C1 segment of cervical spinal cord (tissue), 14 donors: ENCODE data around the gene CCDC186.
A peak's percentile ranks its signal among the peaks of the same experiment; 100 is the strongest.
"Not testable (repeated sequence)": the region's sequence is repeated elsewhere in the genome, so short reads cannot be mapped to it uniquely, and the experiment has no call there.

Source experiments
- DNase-seq, 14 donors: peaks; one replicate each; lab custom pipeline; 2025; lab: John Stamatoyannopoulos, UW

The CCDC186 gene

DNA sequence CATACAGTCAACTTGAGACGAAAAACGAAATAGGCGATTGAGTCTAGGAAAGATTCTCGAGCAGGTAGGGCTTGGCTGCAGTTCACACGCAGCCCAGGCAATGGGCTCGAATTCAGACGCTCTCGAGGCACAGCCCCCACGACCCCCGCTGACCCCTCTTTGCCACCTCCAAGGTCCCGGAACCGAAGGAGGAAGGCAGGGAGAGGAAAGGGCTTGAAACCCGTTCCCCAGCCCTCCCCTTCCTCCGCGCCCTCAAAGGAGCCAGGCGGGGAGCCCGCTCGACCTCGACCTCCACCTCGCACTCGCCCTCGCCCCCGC lies 441 bp downstream of the CCDC186 start:
- peak in 4 of 14 donors; percentile 42 to 63 (median 52) for DNase-seq

DNA sequence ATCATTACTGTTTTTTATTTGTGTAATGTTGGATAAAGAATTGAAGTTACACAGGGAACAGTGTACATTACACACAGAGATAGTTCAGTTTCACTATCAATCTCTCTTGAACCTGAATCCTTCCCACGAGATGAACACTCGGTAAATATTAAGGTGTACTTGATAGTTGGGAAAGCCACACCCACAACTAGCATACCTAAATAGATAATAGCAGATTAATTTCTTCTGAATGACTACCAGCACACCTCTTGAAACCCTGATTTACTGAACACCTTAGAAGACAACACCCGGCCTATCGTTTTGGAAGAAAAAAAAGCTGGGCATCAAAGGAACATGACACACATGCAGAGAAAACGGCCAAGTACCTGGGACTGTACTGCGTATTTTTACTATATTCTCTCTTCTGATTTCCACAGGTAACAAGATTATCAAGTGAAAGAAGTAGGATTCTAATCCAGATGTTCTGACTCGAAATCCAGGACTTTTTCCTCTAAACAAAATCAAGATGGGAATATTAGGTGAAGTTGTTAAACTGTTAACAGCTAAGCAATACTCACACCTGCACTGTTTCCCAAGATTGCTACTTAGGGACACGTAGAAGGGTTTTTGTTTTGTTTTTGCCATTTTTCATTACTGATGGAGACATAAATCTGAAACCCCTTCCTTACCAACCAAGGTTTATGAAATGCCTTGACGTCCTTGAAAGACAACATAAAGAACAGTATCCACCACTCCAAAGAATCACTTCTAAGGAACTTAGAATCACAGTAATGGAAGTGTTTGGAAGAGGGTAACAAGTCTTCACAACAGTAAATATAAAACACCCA lies 1.0 kb downstream of the CCDC186 start:
- DNase-seq, result peak in 2 of 14 donors; percentile 1 to 53

DNA sequence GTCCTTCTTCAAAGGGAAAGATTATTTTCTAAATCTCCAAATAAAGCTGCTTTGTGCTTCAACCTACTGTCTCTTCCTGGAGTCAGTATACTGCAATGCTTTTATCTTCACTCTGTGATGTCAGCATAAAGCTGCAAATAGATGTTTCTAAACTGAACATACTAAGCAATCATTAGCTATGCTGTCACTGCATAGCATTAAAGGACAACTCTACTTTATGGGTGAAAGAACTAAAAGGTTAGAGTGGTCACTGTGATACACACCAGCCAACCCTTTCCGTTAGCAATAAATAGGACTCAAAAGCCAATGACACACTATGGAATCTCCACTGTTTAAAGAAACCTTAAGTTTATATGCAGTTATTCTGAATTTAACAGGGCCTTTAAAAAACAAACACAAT lies 1.8 kb downstream of the CCDC186 start:
- peak in 1 of 14 donors; percentile 16 for DNase-seq

DNA sequence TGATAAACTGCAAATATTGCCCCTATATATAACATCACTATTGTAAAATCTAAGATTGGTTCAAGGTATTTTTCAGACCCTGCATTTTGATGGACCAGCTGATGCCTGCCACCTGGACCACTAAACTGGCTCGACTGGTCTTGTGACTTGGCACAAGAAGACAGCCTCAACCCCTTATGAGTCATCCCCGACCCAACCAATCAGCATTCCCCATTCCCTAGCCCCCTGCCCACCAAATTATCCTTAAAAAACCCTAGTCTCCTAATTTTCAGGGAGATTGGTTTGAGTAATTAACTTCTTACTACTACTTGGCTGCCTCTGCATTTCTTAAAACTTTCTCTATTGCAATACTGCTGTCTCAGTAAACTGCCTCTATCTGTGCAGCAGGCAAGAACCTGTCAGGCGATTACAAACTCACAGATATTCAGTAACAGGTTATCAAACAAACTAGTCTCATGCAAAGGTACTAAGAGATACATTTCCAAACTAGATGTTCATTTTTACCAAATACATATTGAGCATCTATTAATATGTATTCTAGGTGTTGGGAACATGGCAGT lies 5.5 kb downstream of the CCDC186 start:
- no peak for DNase-seq

DNA sequence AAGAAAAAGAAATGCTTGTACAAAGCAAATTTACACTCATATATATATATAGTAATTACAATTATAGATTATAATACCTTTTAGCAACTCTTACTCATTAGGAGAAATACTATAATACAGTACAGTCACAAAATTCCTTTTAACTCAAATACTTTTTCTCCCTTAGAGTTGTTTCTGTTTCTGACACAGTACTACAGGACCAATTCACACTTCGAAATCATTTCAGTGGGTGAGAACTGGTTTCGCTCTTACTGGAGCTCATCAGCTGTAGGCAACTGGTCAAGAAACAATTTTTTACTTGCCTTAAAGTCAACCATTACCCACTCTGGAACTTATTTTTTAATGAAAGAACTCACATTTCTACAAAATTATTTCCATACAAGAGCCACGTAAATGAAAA lies 6.0 kb downstream of the CCDC186 start:
- DNase-seq, result no peak

DNA sequence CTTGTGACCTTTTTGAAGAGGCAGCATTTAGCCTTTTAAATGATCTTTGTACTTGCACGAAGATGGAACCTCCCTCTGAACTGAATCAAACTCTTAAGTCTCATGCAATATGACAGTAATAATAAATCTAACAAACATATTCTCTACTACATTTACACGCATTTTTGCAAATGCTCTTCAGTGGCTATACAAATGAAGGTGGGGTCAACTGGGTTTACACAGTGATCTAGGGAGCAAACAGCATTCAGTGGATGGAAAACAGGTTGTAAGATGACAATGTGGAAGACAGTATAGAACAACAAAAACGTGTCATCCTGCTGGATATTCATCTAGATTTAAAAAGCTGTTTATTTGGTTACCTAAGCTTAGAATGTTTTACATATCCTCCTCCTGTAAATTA lies 7.5 kb downstream of the CCDC186 start:
- DNase-seq, result no peak

DNA sequence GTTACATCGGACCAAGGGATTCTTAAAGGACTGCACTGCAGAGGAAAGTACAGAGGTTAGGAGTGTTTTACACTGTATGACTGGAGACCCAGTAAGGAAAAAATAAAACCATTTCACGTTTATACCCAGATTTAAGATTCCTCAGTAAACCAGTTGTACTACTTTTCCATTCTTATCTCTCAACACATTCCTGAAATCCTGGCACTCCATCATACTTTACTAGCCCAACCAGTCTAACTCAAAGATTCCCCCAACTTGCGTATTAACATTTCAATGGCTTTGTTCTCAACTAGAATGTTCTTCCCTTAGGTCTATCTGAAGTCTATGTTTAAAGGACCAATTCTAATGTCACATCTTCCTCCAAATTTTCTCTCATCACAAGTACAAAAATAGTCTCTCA lies 8.0 kb downstream of the CCDC186 start:
- DNase-seq, result no peak

DNA sequence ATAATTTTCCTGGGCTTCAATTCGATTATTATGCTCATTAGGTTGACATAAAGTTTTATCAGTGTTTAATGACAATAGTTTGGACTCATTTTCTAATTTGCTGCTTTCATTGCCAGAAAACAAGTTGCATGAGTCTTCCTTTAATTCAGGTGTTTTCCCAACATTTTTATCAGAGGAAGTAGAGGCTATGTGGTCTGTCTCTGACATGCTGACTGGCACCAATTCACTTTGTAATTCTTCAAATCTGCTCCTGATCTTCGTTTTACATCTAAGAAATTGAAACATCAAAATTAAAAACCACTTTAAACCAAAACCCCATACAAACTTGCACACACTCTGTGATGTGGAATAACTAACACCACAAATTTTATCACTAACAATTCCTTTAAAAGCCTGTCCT lies 10.9 kb downstream of the CCDC186 start:
- DNase-seq, result no peak

DNA sequence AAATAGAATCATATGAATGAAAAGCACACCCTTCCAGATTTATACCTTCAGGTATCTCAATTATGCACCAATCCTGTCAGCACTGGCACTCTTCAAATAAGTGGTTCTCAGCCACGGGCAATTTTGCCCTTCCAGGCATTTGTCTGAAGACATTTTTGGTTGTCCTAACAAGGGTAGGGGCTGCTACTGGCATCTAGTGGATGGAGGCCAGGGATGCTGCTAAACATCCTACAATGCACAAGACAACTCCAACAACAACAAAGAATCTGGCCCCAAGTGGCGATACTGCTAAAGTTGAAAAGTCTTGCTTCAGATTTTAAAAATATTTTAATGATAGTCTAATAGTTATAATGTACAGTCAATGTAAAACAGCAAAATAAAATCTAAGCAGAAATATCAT lies 16.1 kb downstream of the CCDC186 start:
- DNase-seq, result no peak

DNA sequence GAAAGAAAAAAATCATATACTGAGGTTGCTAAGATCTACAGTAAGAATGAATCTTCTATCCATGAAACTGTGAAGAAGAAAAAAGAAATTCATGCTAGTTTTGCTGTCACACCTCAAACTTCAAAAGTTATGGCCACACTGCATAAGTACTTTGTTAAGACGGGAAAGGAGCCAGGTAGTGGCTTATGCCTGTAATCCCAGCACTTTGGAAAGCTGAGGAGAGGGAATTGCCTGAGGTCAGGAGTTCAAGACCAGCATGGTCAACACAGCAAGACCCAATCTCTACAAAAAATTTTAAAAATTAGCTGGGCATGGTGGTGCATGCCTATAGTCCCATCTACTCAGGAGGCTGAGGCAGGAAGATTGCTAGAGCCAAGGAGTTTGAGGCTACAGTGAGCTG lies 22.1 kb downstream of the CCDC186 start:
- no peak for DNase-seq

DNA sequence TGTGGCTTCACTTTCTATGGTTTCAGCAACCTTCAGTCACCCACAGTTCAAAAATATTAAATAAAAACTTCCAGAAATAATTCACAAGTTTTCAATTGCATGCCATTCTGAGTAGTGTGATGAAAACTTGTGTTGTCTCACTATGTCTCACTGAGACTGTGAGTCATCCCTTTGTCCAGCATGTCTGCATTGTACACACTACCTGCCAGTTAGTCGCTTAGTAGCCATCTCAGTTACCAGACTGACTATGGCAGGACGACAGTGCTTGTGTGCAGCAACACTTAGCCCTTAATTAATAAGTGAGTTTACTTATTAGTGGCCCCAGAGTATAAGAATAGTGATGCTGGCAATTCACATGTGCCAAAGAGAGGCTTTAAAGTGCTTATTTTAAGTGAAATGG lies 22.5 kb downstream of the CCDC186 start:
- DNase-seq, result no peak

DNA sequence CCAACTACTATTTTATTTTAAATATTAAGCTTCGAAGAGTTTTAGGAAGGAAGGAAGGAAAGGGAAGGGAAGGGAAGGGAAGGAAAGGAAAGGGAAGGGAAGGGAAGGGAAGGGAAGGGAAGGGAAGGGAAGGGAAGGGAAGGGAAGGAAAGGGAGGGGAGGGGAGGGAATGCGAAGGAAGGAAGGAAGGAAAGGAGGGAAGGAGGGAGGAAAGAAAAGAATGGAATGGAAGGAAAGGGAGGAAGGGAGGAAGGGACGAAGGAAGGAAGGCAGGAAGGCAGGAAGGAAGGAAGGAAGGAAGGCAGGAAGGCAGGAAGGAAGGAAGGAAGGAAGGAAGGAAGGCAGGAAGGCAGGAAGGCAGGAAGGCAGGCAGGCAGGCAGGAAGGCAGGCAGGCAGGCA lies 24.5 kb downstream of the CCDC186 start:
- not testable (repeated sequence) for DNase-seq

DNA sequence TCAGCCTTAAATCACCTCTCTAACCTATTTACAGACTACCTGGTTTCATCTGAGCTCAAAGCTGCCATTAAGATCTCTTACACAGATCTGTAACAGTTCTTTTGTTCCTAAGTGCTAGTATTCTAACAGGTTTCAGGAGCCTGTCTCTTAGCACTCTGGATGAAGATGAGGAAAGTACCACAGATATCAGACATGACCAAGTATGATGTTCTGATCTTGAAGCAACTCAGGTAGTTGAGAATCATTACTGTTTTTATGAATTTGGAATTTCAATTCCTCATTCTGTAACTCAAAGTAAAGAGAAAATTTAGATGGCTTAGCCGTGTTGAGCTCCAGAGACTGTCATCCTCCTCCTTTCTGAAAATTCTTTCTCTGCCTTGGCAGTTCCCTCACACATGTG lies 30.8 kb downstream of the CCDC186 start:
- no peak for DNase-seq

DNA sequence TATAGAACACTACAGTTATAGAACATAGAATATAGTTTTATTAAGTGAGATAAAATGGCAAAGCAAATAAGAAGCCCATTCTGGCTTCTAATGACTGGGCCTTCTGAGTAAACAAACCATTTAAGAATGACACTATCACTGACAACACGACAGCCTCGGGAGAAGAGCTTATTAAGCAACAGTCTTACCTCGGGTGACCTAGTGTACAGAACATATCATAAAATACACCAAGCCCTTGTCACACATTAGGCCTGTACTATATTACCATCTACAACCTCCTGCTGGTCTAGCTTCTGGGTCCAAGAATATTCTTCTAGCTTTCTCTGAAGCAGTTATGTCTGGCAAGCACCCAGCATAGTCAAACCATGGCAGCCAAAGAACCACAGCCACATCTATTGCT lies 32.0 kb downstream of the CCDC186 start:
- DNase-seq, result no peak

DNA sequence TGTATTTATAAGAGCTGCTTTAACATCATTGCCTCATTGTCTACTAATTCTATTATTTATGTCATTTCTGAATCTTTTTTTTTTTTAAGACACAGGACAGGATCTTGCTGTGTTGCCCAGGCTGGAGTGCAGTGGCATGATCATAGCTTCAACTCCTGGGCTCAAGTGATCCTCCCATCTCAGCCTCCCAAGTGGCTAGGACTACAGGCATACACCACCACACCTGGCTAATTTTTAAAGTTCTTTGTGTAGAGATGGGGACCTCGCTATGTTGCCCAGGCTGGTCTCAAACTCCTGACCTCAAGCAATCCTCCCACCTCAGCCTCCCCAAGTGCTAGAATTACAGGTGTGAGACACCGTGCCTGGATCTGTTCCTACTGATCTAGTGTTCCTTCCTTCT lies 33.2 kb downstream of the CCDC186 start:
- not testable (repeated sequence) for DNase-seq

DNA sequence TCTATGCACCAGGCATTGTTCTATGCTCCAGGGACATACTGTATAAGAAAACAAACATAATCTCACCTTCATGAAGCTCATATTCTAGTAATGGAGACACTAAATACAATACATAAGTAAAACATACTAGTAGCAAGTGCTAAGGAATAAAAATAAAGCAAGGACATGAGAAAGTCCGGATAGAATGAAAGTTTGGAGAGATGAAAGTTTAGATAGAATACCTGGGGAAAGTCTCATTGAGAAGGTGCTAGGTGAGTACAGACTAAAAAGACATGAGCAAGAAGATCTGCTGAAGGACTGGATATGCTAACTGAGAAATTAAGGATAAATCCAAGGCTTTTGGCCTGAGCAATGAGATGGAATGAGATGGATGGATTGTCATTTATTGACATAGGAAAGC lies 34.0 kb downstream of the CCDC186 start:
- DNase-seq, result no peak

DNA sequence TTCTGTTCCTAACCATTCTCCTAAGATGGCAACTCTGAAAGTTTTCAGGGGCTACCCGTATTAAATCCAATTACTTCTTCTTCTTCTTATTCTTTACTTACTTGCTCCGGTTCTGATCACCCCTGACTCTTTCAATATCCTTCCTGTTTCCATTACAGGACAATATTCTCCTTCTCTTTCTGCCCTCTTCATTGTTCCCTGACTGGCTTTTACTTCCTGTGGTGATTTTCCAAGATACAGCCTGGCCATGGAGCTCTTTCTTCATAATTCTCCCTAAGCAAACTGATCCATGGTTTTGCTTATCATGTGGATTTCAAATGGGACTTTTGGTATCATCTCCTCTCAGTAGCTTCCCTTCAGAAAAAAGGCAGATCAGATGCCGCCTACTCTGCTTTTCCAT lies 35.4 kb downstream of the CCDC186 start:
- DNase-seq, result no peak

DNA sequence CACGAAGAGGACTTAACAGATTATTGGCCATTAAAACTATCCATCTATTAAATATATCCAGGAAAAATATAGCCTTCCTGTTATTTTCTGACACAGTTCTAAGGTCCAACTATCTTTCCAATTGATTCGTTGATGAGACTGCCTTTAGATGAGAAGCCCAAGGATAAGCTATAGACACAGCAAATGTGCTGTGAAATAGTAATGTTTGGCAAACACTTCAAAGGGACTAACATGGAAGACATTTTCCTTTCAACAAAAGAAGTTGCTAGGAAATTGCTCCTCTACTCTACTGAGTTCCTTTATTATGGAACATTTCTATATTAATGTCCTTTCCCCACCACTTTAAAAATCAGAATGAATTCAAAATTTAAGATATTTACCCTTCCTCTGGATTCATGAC lies 38.5 kb downstream of the CCDC186 start:
- DNase-seq, result no peak

DNA sequence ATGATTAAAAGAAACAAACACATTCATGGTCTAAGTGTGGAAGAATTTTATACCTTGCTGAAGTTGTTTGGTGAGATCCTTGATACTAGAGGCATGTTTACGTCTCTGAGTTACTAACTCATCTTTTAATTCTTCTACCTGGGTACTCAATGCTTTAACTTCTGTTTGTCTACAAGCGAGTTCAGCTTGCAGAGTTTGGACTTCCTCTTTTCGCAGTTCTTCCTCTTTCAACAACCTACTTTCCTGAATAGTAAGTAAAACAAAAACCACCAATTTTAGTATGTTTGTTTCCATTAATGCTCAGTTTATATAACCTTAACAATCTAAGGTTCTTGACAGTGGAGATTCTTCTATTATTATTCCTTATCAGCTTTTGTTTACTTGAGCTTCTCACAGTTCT lies 42.9 kb downstream of the CCDC186 start:
- no peak for DNase-seq

DNA sequence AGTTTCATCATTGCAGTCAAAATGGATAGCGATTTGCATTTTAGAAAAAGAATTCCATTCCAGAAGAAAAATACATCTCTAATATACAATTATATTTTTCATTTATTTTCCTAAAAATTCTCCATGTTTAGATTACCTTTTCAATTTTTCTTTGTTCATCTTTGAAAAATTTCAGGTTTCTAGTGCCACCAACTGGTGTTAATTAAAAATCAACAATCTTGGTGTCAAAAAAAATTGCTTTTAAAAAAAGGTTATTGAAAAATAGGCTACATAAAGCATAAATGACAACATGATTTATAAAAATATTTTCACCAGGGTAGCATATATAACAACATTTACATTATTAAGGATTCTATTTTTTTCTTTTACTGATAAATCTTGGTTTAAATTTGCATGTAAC lies 53.0 kb downstream of the CCDC186 start:
- no peak for DNase-seq

DNA sequence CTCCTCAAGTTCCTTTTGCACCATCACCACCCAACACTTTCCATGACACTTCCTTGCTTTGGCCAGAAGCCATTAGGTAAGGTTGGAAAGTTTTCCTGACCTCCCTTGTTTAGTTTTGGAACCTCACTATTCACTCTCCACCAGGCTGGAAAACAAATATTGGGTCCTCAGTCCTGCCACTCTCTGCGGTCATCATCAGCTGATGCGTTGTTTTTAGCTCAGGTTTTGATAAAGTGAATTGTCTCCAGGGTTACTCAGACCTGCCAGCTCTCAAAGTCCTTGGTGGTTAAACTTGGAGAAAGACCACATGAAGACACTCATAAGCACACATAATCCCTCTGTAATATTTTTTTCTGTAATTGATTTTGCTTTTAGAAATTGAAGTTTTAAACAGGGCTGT lies 55.5 kb downstream of the CCDC186 start:
- DNase-seq, result no peak

DNA sequence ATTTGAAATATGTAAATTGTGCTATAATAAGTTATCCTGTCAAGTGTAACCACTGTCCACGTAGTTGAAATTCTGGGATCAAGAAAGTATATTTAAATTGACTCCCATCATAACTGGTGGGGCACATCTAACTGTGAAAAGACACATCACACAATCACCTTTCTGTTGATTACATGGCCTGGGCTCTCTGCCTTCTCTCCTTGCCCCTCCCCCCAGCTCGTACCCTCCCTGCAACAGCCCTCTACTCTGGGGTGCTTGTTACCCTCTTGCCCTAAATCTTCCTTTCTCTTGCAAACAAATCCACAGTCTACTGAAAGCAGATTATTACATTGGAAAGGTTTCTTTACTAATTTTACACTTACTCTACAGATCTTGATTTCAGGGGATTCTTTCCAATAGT lies 56.3 kb downstream of the CCDC186 start:
- no peak for DNase-seq

DNA sequence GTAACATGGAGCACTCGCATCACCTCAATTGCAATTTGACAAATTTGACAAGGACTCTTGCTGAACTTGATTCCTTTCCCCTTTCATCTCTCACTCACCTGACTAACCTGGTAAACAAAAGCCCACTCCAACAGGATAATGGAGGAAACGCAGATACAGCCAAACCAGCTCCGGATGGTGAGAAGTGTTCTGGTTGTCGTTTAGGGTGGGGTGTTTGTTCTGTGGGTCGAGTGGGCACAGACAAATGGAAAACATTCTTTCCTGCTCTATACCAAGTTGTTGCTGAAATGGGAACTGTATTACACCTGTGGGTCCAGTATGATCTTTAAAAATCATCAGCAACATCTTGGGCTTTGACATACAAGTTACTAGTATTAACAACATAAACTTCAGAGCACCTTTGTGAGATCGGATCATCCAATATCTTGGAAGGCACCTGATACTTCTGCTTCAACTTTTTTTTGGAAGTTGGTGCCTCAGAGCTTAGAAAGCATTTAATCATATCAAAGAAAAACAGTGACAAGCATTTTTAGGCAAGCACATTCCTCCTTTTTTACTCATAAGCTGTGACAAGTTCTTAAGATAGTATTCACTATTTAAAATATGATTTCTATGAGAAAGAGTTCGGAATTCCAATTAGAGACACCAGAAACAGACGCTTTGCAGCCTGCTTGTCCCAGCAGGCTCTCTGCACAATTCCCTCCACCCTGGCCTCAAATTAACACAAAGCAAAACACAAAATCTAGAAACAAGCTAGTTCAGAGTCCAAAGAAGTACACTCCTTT lies 58.1 kb downstream of the CCDC186 start:
- no peak for DNase-seq
